K562 (cell line): ENCODE data around the gene CTF1. TPM values are rescaled to one million over a fixed set of nuclear protein-coding genes. Genes with fewer than 3 reads are reported as not detected.

ENCODE experiments used
- HDAC2 ChIP-seq: fragments of 450-650 bp; IDR thresholded peaks from 2 replicates; pipeline ENCODE4 v1.6.1; 2016; ENCODE audit warnings: mild to moderate bottlenecking
- NONO ChIP-seq, 2 experiments: fragments of 200-400 bp in 1 of 2; fragments of 450-650 bp in 1 of 2; formaldehyde crosslinking in 1 of 2; IDR thresholded peaks; 2 replicates each; pipeline ENCODE4 v1.6.1; 2017; ENCODE audit warnings: low read depth in 2 of 2, mild to moderate bottlenecking in 2 of 2, moderate library complexity in 2 of 2, low read length in 1 of 2
- NR2C2 ChIP-seq, 2 experiments: fragments of 200-800 bp in 1 of 2; sonication (Bioruptor generic) in 1 of 2; sonication (generic) in 1 of 2; formaldehyde crosslinking in 1 of 2; IDR thresholded peaks; 2 replicates each; pipeline versions ENCODE4 v1.6.1 to v1.8.0; 2016 to 2022; ENCODE audit warnings: mild to moderate bottlenecking in 1 of 2, missing compliant biosample characterization in 1 of 2, missing genetic modification characterization in 1 of 2, missing genetic modification reagents in 1 of 2
- SREBF1 ChIP-seq: fragments of 150-350 bp; IDR thresholded peaks from 2 replicates; pipeline ENCODE4 v1.6.1; 2014; ENCODE audit warnings: antibody characterized with exemption, low read depth, low read length, borderline replicate concordance
- TBP ChIP-seq: optimal IDR thresholded peaks from 2 replicates; pipeline ENCODE3; 2011; ENCODE audit warnings: low read depth, low read length, improper control_type of control experiment
- ZNF778 ChIP-seq: fragments of 450-650 bp; formaldehyde crosslinking; IDR thresholded peaks from 2 replicates; pipeline ENCODE4 v1.4.0; 2020; ENCODE audit warnings: mild to moderate bottlenecking, moderate library complexity
- polyA plus RNA-seq, 8 experiments: library from polyadenylated mRNA; depleted of rRNA in 4 of 8; stranded (reverse) in 5 of 8; unstranded in 3 of 8; fragments of >200 nt; fragmentation: Nextera tagmentation in 2 of 8; fragmentation: Illumina TruSeq in 1 of 8; extraction: Ambion mirVana in 2 of 8; extraction: Trizol in 1 of 8; gene quantifications; 2 replicates each; pipeline versions ENCODE4 v1.2.1 to v1.2.3, GENCODE V29; 2011 to 2014; ENCODE audit warnings: inconsistent platforms in 1 of 8, missing spikeins in 1 of 8
- total RNA-seq, 7 experiments: library from RNA; depleted of rRNA in 6 of 7; stranded (reverse); fragments of >200 nt in 6 of 7; fragmentation: Illumina TruSeq in 2 of 7; extraction: Trizol in 2 of 7; gene quantifications; 2 replicates each; pipeline versions ENCODE4 v1.2.1 to v1.2.3, GENCODE V29; 2011 to 2021; ENCODE audit warnings: low replicate concordance in 1 of 7
- TF ChIP-seq, protein P1 (sequence below): fragments of 200-600 bp; sonication (generic); IDR thresholded peaks from one replicate; pipeline ENCODE4 v1.6.1; 2012; ENCODE audit warnings: mild to moderate bottlenecking, low read depth, low read length, inconsistent platforms
- TF ChIP-seq, protein P2 (sequence below): sonication (generic); formaldehyde crosslinking; IDR thresholded peaks from 2 replicates; pipeline ENCODE4 v1.8.0; 2023; ENCODE audit warnings: mild to moderate bottlenecking, missing genetic modification reagents

CTF1 gene
- total and polyA plus RNA-seq, 9 of the 15 experiments (the other 6 are each of a cell fraction or from before 2014, with no cell fraction given) = 0.24 to 2.5 (median 0.44) TPM

DNA sequence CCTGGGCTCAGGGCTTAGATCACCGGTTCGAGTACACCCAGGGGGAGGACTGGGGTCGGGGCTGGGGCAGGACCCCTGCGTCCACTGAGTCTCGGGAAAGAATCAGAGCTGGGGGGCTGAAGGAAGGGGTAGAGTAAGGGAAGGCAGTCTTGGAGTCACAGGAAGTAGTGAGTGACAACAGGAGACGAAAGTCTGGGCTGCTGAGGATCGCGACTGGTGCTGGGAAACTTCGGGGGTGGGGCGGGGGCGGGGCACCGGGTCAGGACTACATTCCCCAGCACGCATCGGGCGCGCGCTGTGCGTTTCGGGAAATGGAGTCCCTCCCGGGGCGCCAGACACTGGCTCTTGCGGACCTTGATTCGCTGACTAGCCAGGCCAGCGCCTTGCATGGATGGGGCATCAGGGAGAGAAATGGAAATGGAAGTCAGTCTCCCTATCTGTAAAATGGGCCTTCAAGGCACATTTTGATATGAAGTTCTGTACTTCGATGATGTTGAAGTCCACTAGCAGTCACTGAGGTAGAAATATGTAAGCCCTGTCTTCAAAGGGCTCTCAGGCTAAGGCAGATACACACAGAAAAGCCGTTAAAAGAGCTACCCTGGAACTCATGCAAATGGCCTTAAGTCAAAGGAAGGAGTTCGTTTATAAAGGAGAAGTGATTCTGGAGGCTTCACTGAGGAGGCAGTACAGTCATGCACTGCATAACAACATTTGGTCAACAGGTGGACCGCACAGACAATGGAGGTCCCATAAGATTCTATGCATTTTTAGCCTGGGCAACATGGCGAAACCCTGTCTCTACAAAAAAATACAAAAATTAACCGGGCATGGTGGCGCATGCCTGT is 697 bp downstream of the CTF1 start (continued):
- TF ChIP-seq, protein P1, sequence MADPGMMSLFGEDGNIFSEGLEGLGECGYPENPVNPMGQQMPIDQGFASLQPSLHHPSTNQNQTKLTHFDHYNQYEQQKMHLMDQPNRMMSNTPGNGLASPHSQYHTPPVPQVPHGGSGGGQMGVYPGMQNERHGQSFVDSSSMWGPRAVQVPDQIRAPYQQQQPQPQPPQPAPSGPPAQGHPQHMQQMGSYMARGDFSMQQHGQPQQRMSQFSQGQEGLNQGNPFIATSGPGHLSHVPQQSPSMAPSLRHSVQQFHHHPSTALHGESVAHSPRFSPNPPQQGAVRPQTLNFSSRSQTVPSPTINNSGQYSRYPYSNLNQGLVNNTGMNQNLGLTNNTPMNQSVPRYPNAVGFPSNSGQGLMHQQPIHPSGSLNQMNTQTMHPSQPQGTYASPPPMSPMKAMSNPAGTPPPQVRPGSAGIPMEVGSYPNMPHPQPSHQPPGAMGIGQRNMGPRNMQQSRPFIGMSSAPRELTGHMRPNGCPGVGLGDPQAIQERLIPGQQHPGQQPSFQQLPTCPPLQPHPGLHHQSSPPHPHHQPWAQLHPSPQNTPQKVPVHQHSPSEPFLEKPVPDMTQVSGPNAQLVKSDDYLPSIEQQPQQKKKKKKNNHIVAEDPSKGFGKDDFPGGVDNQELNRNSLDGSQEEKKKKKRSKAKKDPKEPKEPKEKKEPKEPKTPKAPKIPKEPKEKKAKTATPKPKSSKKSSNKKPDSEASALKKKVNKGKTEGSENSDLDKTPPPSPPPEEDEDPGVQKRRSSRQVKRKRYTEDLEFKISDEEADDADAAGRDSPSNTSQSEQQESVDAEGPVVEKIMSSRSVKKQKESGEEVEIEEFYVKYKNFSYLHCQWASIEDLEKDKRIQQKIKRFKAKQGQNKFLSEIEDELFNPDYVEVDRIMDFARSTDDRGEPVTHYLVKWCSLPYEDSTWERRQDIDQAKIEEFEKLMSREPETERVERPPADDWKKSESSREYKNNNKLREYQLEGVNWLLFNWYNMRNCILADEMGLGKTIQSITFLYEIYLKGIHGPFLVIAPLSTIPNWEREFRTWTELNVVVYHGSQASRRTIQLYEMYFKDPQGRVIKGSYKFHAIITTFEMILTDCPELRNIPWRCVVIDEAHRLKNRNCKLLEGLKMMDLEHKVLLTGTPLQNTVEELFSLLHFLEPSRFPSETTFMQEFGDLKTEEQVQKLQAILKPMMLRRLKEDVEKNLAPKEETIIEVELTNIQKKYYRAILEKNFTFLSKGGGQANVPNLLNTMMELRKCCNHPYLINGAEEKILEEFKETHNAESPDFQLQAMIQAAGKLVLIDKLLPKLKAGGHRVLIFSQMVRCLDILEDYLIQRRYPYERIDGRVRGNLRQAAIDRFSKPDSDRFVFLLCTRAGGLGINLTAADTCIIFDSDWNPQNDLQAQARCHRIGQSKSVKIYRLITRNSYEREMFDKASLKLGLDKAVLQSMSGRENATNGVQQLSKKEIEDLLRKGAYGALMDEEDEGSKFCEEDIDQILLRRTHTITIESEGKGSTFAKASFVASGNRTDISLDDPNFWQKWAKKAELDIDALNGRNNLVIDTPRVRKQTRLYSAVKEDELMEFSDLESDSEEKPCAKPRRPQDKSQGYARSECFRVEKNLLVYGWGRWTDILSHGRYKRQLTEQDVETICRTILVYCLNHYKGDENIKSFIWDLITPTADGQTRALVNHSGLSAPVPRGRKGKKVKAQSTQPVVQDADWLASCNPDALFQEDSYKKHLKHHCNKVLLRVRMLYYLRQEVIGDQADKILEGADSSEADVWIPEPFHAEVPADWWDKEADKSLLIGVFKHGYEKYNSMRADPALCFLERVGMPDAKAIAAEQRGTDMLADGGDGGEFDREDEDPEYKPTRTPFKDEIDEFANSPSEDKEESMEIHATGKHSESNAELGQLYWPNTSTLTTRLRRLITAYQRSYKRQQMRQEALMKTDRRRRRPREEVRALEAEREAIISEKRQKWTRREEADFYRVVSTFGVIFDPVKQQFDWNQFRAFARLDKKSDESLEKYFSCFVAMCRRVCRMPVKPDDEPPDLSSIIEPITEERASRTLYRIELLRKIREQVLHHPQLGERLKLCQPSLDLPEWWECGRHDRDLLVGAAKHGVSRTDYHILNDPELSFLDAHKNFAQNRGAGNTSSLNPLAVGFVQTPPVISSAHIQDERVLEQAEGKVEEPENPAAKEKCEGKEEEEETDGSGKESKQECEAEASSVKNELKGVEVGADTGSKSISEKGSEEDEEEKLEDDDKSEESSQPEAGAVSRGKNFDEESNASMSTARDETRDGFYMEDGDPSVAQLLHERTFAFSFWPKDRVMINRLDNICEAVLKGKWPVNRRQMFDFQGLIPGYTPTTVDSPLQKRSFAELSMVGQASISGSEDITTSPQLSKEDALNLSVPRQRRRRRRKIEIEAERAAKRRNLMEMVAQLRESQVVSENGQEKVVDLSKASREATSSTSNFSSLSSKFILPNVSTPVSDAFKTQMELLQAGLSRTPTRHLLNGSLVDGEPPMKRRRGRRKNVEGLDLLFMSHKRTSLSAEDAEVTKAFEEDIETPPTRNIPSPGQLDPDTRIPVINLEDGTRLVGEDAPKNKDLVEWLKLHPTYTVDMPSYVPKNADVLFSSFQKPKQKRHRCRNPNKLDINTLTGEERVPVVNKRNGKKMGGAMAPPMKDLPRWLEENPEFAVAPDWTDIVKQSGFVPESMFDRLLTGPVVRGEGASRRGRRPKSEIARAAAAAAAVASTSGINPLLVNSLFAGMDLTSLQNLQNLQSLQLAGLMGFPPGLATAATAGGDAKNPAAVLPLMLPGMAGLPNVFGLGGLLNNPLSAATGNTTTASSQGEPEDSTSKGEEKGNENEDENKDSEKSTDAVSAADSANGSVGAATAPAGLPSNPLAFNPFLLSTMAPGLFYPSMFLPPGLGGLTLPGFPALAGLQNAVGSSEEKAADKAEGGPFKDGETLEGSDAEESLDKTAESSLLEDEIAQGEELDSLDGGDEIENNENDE = no peak
- TF ChIP-seq, protein P2, sequence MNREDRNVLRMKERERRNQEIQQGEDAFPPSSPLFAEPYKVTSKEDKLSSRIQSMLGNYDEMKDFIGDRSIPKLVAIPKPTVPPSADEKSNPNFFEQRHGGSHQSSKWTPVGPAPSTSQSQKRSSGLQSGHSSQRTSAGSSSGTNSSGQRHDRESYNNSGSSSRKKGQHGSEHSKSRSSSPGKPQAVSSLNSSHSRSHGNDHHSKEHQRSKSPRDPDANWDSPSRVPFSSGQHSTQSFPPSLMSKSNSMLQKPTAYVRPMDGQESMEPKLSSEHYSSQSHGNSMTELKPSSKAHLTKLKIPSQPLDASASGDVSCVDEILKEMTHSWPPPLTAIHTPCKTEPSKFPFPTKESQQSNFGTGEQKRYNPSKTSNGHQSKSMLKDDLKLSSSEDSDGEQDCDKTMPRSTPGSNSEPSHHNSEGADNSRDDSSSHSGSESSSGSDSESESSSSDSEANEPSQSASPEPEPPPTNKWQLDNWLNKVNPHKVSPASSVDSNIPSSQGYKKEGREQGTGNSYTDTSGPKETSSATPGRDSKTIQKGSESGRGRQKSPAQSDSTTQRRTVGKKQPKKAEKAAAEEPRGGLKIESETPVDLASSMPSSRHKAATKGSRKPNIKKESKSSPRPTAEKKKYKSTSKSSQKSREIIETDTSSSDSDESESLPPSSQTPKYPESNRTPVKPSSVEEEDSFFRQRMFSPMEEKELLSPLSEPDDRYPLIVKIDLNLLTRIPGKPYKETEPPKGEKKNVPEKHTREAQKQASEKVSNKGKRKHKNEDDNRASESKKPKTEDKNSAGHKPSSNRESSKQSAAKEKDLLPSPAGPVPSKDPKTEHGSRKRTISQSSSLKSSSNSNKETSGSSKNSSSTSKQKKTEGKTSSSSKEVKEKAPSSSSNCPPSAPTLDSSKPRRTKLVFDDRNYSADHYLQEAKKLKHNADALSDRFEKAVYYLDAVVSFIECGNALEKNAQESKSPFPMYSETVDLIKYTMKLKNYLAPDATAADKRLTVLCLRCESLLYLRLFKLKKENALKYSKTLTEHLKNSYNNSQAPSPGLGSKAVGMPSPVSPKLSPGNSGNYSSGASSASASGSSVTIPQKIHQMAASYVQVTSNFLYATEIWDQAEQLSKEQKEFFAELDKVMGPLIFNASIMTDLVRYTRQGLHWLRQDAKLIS = no peak
- TF ChIP-seq NR2C2 (CRISPR knock-in tag; IDR thresholded peaks at IDR 0.05) = no peak
- TF ChIP-seq NR2C2 (tag; IDR thresholded peaks at IDR 0.05) = peak; percentile 87
- TF ChIP-seq NONO (IDR thresholded peaks at IDR 0.05; ENCODE audit: low read depth in 2 of 2, low read length in 1 of 2) = no peak
- TF ChIP-seq HDAC2 = peak; percentile 57; the same call in 1 of the 2 replicates
- TF ChIP-seq ZNF778 (CRISPR knock-in tag) = no peak
- peak; percentile 73 for TF ChIP-seq TBP
- TF ChIP-seq SREBF1 = 0 out of 2 replicates have a peak, but pooled peaks have one; percentile 25
